GM18951 (cell line): Measurements from ENCODE around the gene TXNL1.

Source experiments
- POLR2A ChIP-seq: IDR thresholded peaks from 4 replicates; pipeline ENCODE4 v1.6.1; 2011; ENCODE audit warnings: mild to moderate bottlenecking; ENCODE audit not compliant: insufficient read length, insufficient read depth; ENCODE audit errors: extremely low read depth
- in situ Hi-C: fragments of 300-500 bp; cut with MboI; formaldehyde crosslinking; loops from one replicate; pipeline ENCODE4 v1.12.0; 2022; ENCODE audit warnings: low sequenced_read_pairs, mixed read lengths, inconsistent platforms; ENCODE audit not compliant: unreplicated experiment

Gene TXNL1

GRCh38 chr18:56652802-56653201 is 14.4 kb upstream of the TXNL1 start:
- in situ Hi-C loops: no loop called here

GRCh38 chr18:56651771-56652092 is 13.3 kb upstream of the TXNL1 start:
- TF ChIP-seq POLR2A: no peak
- in situ Hi-C loops: no loop called here

More at GRCh38 chr18:56652802-56653201, 14.4 kb upstream of the TXNL1 start:
- TF ChIP-seq POLR2A: no peak

- TF ChIP-seq POLR2A: peak; percentile 74
- in situ Hi-C loops: no loop called here
Measured at GRCh38 chr18:56650944-56651770, 12.8 kb upstream of the TXNL1 start, which contains the start of gene WDR7. TSS of gene WDR7 (plus strand) at chr18:56651359. CDS start at chr18:56672516, 21,157 bp downstream.

- no peak for TF ChIP-seq POLR2A
- in situ Hi-C loops: no loop called here
Measured at GRCh38 chr18:56649996-56650395, 11.6 kb upstream of the TXNL1 start.

GRCh38 chr18:56647951-56648893 is 9.8 kb upstream of the TXNL1 start:
- no peak for TF ChIP-seq POLR2A
- in situ Hi-C loops: no loop called here

GRCh38 chr18:56647071-56647470 is 8.7 kb upstream of the TXNL1 start:
- TF ChIP-seq POLR2A: no peak
- in situ Hi-C loops: no loop called here

GRCh38 chr18:56645415-56646016 is 7.1 kb upstream of the TXNL1 start:
- TF ChIP-seq POLR2A: no peak
- in situ Hi-C loops: no loop called here

- TF ChIP-seq POLR2A: no peak
- in situ Hi-C loops: no loop called here
Measured at GRCh38 chr18:56643381-56643780, 5.0 kb upstream of the TXNL1 start.

- no peak for TF ChIP-seq POLR2A
- in situ Hi-C loops: no loop called here
Measured at GRCh38 chr18:56641714-56642337, 3.4 kb upstream of the TXNL1 start.

GRCh38 chr18:56639571-56639970 is 1.2 kb upstream of the TXNL1 start:
- TF ChIP-seq POLR2A: no peak
- in situ Hi-C loops: no loop called here

- no peak for TF ChIP-seq POLR2A
- in situ Hi-C loops: no loop called here
Measured at GRCh38 chr18:56639104-56639381, 651 bp upstream of the TXNL1 start.

GRCh38 chr18:56637711-56638231 is 621 bp downstream of the TXNL1 start:
- in situ Hi-C loops: no loop called here
- TF ChIP-seq POLR2A: no peak

GRCh38 chr18:56637176-56637575 is 1.2 kb downstream of the TXNL1 start:
- no peak for TF ChIP-seq POLR2A
- in situ Hi-C loops: no loop called here
